H1 (cell line): Measurements from ENCODE around the gene DIP2C. TPM values are rescaled to one million over a fixed set of nuclear protein-coding genes. Genes with fewer than 3 reads are reported as not detected.

Experiments used
- CTCF ChIA-PET: fragments of 300-600 bp; sonication (Branson Sonifier 250); formaldehyde crosslinking; loops from one replicate; lab custom pipeline; 2021; ENCODE audit not compliant: partially characterized antibody; lab: Charles Lee
- POLR2A ChIA-PET: fragments of 300-600 bp; sonication (Branson Sonifier 250); formaldehyde crosslinking; loops from one replicate; lab custom pipeline; 2021; ENCODE audit warnings: inconsistent platforms; ENCODE audit not compliant: partially characterized antibody; lab: Charles Lee
- DNase-seq, 2 experiments: peaks; one replicate each; pipeline versions ENCODE4 v3.0.0 to v3.0.0-alpha.2; 2010 to 2022; ENCODE audit warnings: low spot score in 2 of 2, low read depth in 1 of 2, mixed read lengths in 1 of 2
- FAIRE-seq: peaks from 2 replicates; lab custom pipeline; 2011; peaks lifted over from hg19 to GRCh38; lab: Jason Lieb, UNC
- H2AFZ ChIP-seq: 2 replicates; pipeline ENCODE4 v1.8.1; 2012; ENCODE audit warnings: low read length, inconsistent platforms
- H2AK5ac ChIP-seq: 2 replicates; pipeline ENCODE4 v1.6.1; 2013; ENCODE audit warnings: low read depth, low read length
- H2BK120ac ChIP-seq: replicated peaks from 2 replicates; pipeline ENCODE3; 2013; ENCODE audit warnings: low read depth, low read length, inconsistent platforms
- H2BK12ac ChIP-seq: 2 replicates; pipeline ENCODE4 v1.6.1; 2013; ENCODE audit warnings: low read depth, low read length
- H2BK15ac ChIP-seq: 2 replicates; pipeline ENCODE4 v1.6.1; 2013; ENCODE audit warnings: low read length
- H2BK20ac ChIP-seq: 2 replicates; pipeline ENCODE4 v1.6.1; 2013; ENCODE audit warnings: low read length
- H2BK5ac ChIP-seq: 2 replicates; pipeline ENCODE4 v1.6.1; 2013; ENCODE audit warnings: low read depth, low read length
- H3K14ac ChIP-seq: 2 replicates; pipeline ENCODE4 v1.6.1; 2013; ENCODE audit warnings: inconsistent platforms; ENCODE audit not compliant: insufficient read length
- H3K18ac ChIP-seq: 2 replicates; pipeline ENCODE4 v1.6.1; 2013; ENCODE audit warnings: low read length; ENCODE audit errors: extremely low read depth
- H3K23ac ChIP-seq: 2 replicates; pipeline ENCODE4 v1.6.1; 2013; ENCODE audit warnings: inconsistent platforms; ENCODE audit not compliant: insufficient read length
- H3K23me2 ChIP-seq: 2 replicates; pipeline ENCODE4 v1.6.1; 2013; ENCODE audit warnings: low read depth, low read length
- H3K27ac ChIP-seq: 2 replicates; pipeline ENCODE4 v1.6.1; 2011; ENCODE audit warnings: low read depth, low read length, inconsistent platforms
- H3K27me3 ChIP-seq, 4 experiments: replicated peaks in 1 of 4; 1 replicate in 1 of 4; 2 replicates in 3 of 4; pipeline versions ENCODE4 v1.6.1 to v1.8.1; 2011 to 2013; ENCODE audit warnings: low read length in 3 of 4, mild to moderate bottlenecking in 3 of 4, inconsistent platforms in 2 of 4, mixed read lengths in 2 of 4, moderate library complexity in 1 of 4; ENCODE audit not compliant: control insufficient read depth in 3 of 4, insufficient read depth in 3 of 4; ENCODE audit errors: extremely low read depth in 1 of 4
- H3K36me3 ChIP-seq, 4 experiments: 2 replicates each; pipeline versions ENCODE4 v1.6.1 to v1.8.1; 2011 to 2013; ENCODE audit warnings: mild to moderate bottlenecking in 4 of 4, low read length in 3 of 4, moderate library complexity in 2 of 4, control low read depth in 1 of 4, inconsistent platforms in 1 of 4; ENCODE audit not compliant: insufficient read depth in 4 of 4, control insufficient read depth in 2 of 4
- H3K4ac ChIP-seq: replicated peaks from 2 replicates; pipeline ENCODE3; 2013; ENCODE audit warnings: low read length, low read depth, mixed read lengths, inconsistent platforms; ENCODE audit not compliant: insufficient read length
- H3K4me1 ChIP-seq, 4 experiments: replicated peaks in 1 of 4; 1 replicate in 1 of 4; 2 replicates in 3 of 4; pipeline versions ENCODE4 v1.6.1 to v1.8.1; 2011 to 2013; ENCODE audit warnings: low read length in 3 of 4, inconsistent platforms in 2 of 4, mixed read lengths in 1 of 4; ENCODE audit not compliant: insufficient read depth in 4 of 4, control insufficient read depth in 3 of 4
- H3K4me2 ChIP-seq, 2 experiments: 2 replicates each; pipeline versions ENCODE4 v1.6.1 to v1.8.1; 2011 to 2013; ENCODE audit warnings: low read depth in 2 of 2, low read length in 2 of 2, control low read depth in 1 of 2, inconsistent platforms in 1 of 2, mild to moderate bottlenecking in 1 of 2; ENCODE audit not compliant: insufficient read depth in 1 of 2
- H3K4me3 ChIP-seq, 4 experiments: fragments of 200-600, 300-600 bp in 1 of 4; sonication (generic), shearing (Covaris generic), sonication (Bioruptor Twin) in 1 of 4; 2 replicates each; pipeline versions ENCODE4 v1.5.1 to v1.8.1; 2011 to 2016; ENCODE audit warnings: low read length in 4 of 4, low read depth in 3 of 4, control low read depth in 2 of 4, inconsistent platforms in 2 of 4, mild to moderate bottlenecking in 2 of 4, mixed read lengths in 1 of 4, moderate library complexity in 1 of 4; ENCODE audit not compliant: insufficient read depth in 2 of 4; ENCODE audit errors: extremely low read depth in 1 of 4
- H3K56ac ChIP-seq: replicated peaks from 2 replicates; pipeline ENCODE3; 2013; ENCODE audit warnings: low read depth, mild to moderate bottlenecking, mixed read lengths, low read length, inconsistent platforms; ENCODE audit not compliant: insufficient read length
- H3K79me1 ChIP-seq: 2 replicates; pipeline ENCODE4 v1.6.1; 2013; ENCODE audit warnings: low read depth, low read length, control low read depth
- H3K79me2 ChIP-seq, 2 experiments: 2 replicates each; pipeline versions ENCODE4 v1.6.1 to v1.8.1; 2012 to 2013; ENCODE audit warnings: low read length in 2 of 2, mild to moderate bottlenecking in 2 of 2, inconsistent platforms in 1 of 2; ENCODE audit not compliant: insufficient read depth in 2 of 2, control insufficient read depth in 1 of 2
- H3K9ac ChIP-seq, 4 experiments: replicated peaks in 1 of 4; 1 replicate in 1 of 4; 2 replicates in 3 of 4; pipeline versions ENCODE4 v1.6.1 to v1.8.1; 2011 to 2013; ENCODE audit warnings: low read depth in 3 of 4, low read length in 3 of 4, control low read depth in 2 of 4, mild to moderate bottlenecking in 2 of 4, moderate library complexity in 2 of 4, inconsistent platforms in 1 of 4; ENCODE audit errors: extremely low read depth in 1 of 4
- H3K9me3 ChIP-seq, 2 experiments: 2 replicates each; pipeline versions ENCODE4 v1.6.1 to v1.8.1; 2012 to 2013; ENCODE audit warnings: mild to moderate bottlenecking in 2 of 2, moderate library complexity in 2 of 2, control low read depth in 1 of 2, inconsistent platforms in 1 of 2, low read depth in 1 of 2, low read length in 1 of 2, mixed read lengths in 1 of 2; ENCODE audit not compliant: insufficient read depth in 2 of 2
- H4K20me1 ChIP-seq, 2 experiments: replicated peaks in 1 of 2; 2 replicates each; pipeline versions ENCODE3 to v1.8.1; 2011 to 2013; ENCODE audit warnings: inconsistent platforms in 2 of 2, low read length in 2 of 2, mild to moderate bottlenecking in 1 of 2; ENCODE audit not compliant: insufficient read depth in 2 of 2, control insufficient read depth in 1 of 2
- H4K5ac ChIP-seq: 2 replicates; pipeline ENCODE4 v1.6.1; 2013; ENCODE audit warnings: low read length, low read depth, mixed read lengths, inconsistent platforms; ENCODE audit not compliant: insufficient read length
- H4K8ac ChIP-seq: 2 replicates; pipeline ENCODE4 v1.8.0; 2013; ENCODE audit warnings: mild to moderate bottlenecking, moderate library complexity, low read length, inconsistent platforms; ENCODE audit not compliant: insufficient read depth; ENCODE audit errors: extremely low read depth
- H4K91ac ChIP-seq: replicated peaks from 2 replicates; pipeline ENCODE3; 2013; ENCODE audit warnings: low read length, mixed read lengths, inconsistent platforms; ENCODE audit not compliant: insufficient read length
- CBX8 ChIP-seq: fragments of 300-800, 300-1000 bp; sonication (generic); IDR thresholded peaks from 2 replicates; pipeline ENCODE4 v1.7.1; 2016; ENCODE audit warnings: low read depth, low read length, borderline replicate concordance
- SUZ12 ChIP-seq: fragments of 200-600 bp; sonication (generic); IDR thresholded peaks from 2 replicates; pipeline ENCODE4 v1.6.1; 2012; ENCODE audit warnings: mild to moderate bottlenecking, inconsistent platforms, low read length, moderate library complexity, mixed read lengths
- WGBS, 2 experiments: shearing (Covaris generic) in 1 of 2; methylation state at CpG; one replicate each; pipeline versions ENCODE4 v1.1.6 to v1.1.7; 2013 to 2015; ENCODE audit warnings: low lambda C conversion rate in 2 of 2, mixed read lengths in 2 of 2, inconsistent platforms in 1 of 2, low coverage in 1 of 2, missing lambda C conversion rate in 1 of 2; ENCODE audit not compliant: insufficient replicate concordance in 2 of 2, insufficient coverage in 1 of 2, insufficient read length in 1 of 2; ENCODE audit errors: extremely low coverage in 1 of 2, missing lambda C conversion rate in 1 of 2; 5-methylcytosine and 5-hydroxymethylcytosine counted together
- polyA plus RNA-seq, 7 experiments: library from polyadenylated mRNA; depleted of rRNA in 3 of 7; stranded (reverse) in 5 of 7; unstranded in 2 of 7; fragments of >200 nt in 5 of 7; fragments of 200-250 nt in 2 of 7; gene quantifications; 1 replicate in 5 of 7; 2 replicates in 1 of 7; 4 replicates in 1 of 7; pipeline versions ENCODE4 v1.2.1 to v1.2.3, GENCODE V29; 2011 to 2013; ENCODE audit warnings: missing spikeins in 2 of 7, mixed read lengths in 2 of 7
- total RNA-seq: library from RNA; stranded (reverse); fragmentation: NEBNext Ultra II Directional; extraction: Animal tissue kit (Norgen Biotek cat#: 25700); gene quantifications from 2 replicates; pipeline ENCODE4 v1.2.1, GENCODE V29; 2021
- TF ChIP-seq, protein P1 (sequence below): IDR thresholded peaks from 2 replicates; pipeline ENCODE4 v1.6.1; 2012; ENCODE audit warnings: inconsistent platforms

The DIP2C gene
- total and polyA plus RNA-seq, 2 of the 8 experiments (the other 6 are each of a cell fraction or from before 2014, with no cell fraction given), result 3.8 to 9.3 TPM

GRCh38 chr10:381346-381745, 308.1 kb downstream of the DIP2C start:
- Histone ChIP-seq H4K5ac (no peak overlapping the region), H3K56ac (no peak overlapping the region), H4K20me1 (peaks cover 0 to 6% of the 10 kb centered on the region in 2 experiments), H2BK15ac (no peak overlapping the region), H3K36me3 (no peaks in the 10 kb centered on the region; a peak in 1 of 8 replicates), H3K27ac (no peak overlapping the region), H3K4ac (no peak overlapping the region), H3K23me2 (no peaks in the 10 kb centered on the region), H2BK12ac (no peak overlapping the region), H2BK20ac (no peak overlapping the region), H3K18ac (no peak overlapping the region), H3K9me3 (peaks cover 0 to 6% of the 10 kb centered on the region in 2 experiments; a peak in 1 of 4 replicates), H3K4me3 (no peak overlapping the region), H3K23ac (no peak overlapping the region), H2BK120ac (no peak overlapping the region), H3K14ac (no peak overlapping the region), H3K79me2 (peaks cover 0 to 4% of the 10 kb centered on the region in 2 experiments; a peak in 1 of 4 replicates), H2BK5ac (no peak overlapping the region; the same call in 1 of the 2 replicates), H3K4me1 (no peaks in the 10 kb centered on the region), H3K9ac (no peak overlapping the region), H2AFZ (no peak overlapping the region), H3K4me2 (no peak overlapping the region), H4K91ac (no peak overlapping the region), H4K8ac (no peak overlapping the region), H3K27me3 (no peaks in the 10 kb centered on the region), H3K79me1 (no peaks in the 10 kb centered on the region), H2AK5ac (no peak overlapping the region)
- POLR2A ChIA-PET, result no interaction called here
- FAIRE-seq, result no peak
- TF ChIP-seq, protein P1, sequence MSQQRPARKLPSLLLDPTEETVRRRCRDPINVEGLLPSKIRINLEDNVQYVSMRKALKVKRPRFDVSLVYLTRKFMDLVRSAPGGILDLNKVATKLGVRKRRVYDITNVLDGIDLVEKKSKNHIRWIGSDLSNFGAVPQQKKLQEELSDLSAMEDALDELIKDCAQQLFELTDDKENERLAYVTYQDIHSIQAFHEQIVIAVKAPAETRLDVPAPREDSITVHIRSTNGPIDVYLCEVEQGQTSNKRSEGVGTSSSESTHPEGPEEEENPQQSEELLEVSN, result no peak
- TF ChIP-seq CBX8, result no peak
- TF ChIP-seq SUZ12, result no peak
- DNase-seq, result no peak
- CTCF ChIA-PET, result no interaction called here
- WGBS, 2 experiments, result 95% methylated on average over 10 of the region's 10 CpGs; no CpG with 5 or more reads in 1 of the 2 experiments
